Activated naive CD4-positive, alpha-beta T cell treated with anti-CD3 and anti-CD28 coated beads, Interleukin-2, amount 50 U/mL, for 72 hours (primary cell): Measurements from ENCODE around the gene RXRA. TPM values are rescaled to one million over a fixed set of nuclear protein-coding genes. Genes with fewer than 3 reads are reported as not detected.

Experiments
- ATAC-seq, 2 donors: fragments of 150-1000 bp; cut with Tn5 transposase; 2 replicates each; pipeline ENCODE4 v1.10.0; 2021; ENCODE audit warnings: mild to moderate bottlenecking in 2 of 2, moderate library complexity in 2 of 2
- DNase-seq, 2 donors: peaks; one replicate each; pipeline ENCODE4 v3.0.0; 2021 to 2022; ENCODE audit warnings: low spot score in 2 of 2
- H3K27ac Mint-ChIP-seq, 2 donors: one replicate each; pipeline ENCODE4 v1.8.0; 2022; ENCODE audit warnings: mild to moderate bottlenecking in 2 of 2, mixed read lengths in 2 of 2
- H3K36me3 Mint-ChIP-seq, 2 donors: one replicate each; pipeline ENCODE4 v1.8.0; 2022; ENCODE audit warnings: mixed read lengths in 2 of 2
- H3K9me3 Mint-ChIP-seq, 2 donors: one replicate each; pipeline ENCODE4 v1.8.0; 2022; ENCODE audit warnings: mixed read lengths in 2 of 2
- total RNA-seq, 2 donors: library from RNA; stranded (reverse); gene quantifications; one replicate each; pipeline ENCODE4 v1.2.3, GENCODE V29; 2022

The RXRA gene
- total RNA-seq, 2 donors from 2014 or later: 0.25 to 7.9 TPM

GRCh38 chr9:134455934-134456755, 129.9 kb downstream of the RXRA start:
- Mint-ChIP-seq H3K9me3 (no peaks in the 10 kb centered on the region), H3K36me3 (no peaks in the 10 kb centered on the region), H3K27ac (peak overlapping the region; percentile 80 to 89)
- ATAC-seq (peak; percentile 81 to 88), DNase-seq (peak in 1 of 2 donors; percentile 53)

GRCh38 chr9:134456756-134457305, 130.6 kb downstream of the RXRA start:
- peak overlapping the region; percentile 80 to 89 for H3K27ac Mint-ChIP-seq
- no peak for DNase-seq
- H3K9me3 Mint-ChIP-seq: no peaks in the 10 kb centered on the region
- no peaks in the 10 kb centered on the region for H3K36me3 Mint-ChIP-seq
- no peak for ATAC-seq

GRCh38 chr9:134457321-134458206, 131.3 kb downstream of the RXRA start:
- no peak for DNase-seq

GRCh38 chr9:134458207-134459108, 132.2 kb downstream of the RXRA start:
- Mint-ChIP-seq H3K36me3 (no peaks in the 10 kb centered on the region), H3K27ac (peak overlapping the region in 1 of 2 donors; percentile 80), H3K9me3 (no peaks in the 10 kb centered on the region)
- ATAC-seq (no peak), DNase-seq (no peak)

More at GRCh38 chr9:134457321-134458206, 131.3 kb downstream of the RXRA start:
- Mint-ChIP-seq H3K36me3 (no peaks in the 10 kb centered on the region), H3K27ac (peak overlapping the region in 1 of 2 donors; percentile 80), H3K9me3 (no peaks in the 10 kb centered on the region)
- ATAC-seq: no peak

- Mint-ChIP-seq H3K9me3 (no peaks in the 10 kb centered on the region), H3K27ac (peak overlapping the region in 1 of 2 donors; percentile 4), H3K36me3 (no peaks in the 10 kb centered on the region)
- DNase-seq (no peak), ATAC-seq (no peak)
Observed at GRCh38 chr9:134459164-134459563, 132.9 kb downstream of the RXRA start.

- no peak for DNase-seq
- H3K9me3 Mint-ChIP-seq: no peaks in the 10 kb centered on the region
- H3K36me3 Mint-ChIP-seq: no peaks in the 10 kb centered on the region
- H3K27ac Mint-ChIP-seq: no peak overlapping the region
- ATAC-seq: no peak
Observed at GRCh38 chr9:134459573-134459972, 133.3 kb downstream of the RXRA start.

- Mint-ChIP-seq H3K9me3 (no peaks in the 10 kb centered on the region), H3K27ac (no peak overlapping the region), H3K36me3 (no peaks in the 10 kb centered on the region)
- ATAC-seq (no peak), DNase-seq (no peak)
Observed at GRCh38 chr9:134460206-134460605, 134.0 kb downstream of the RXRA start.

- Mint-ChIP-seq H3K9me3 (no peaks in the 10 kb centered on the region), H3K36me3 (no peaks in the 10 kb centered on the region), H3K27ac (no peak overlapping the region)
- DNase-seq (no peak), ATAC-seq (no peak)
Observed at GRCh38 chr9:134460896-134461295, 134.6 kb downstream of the RXRA start.

GRCh38 chr9:134461426-134461982, 135.2 kb downstream of the RXRA start:
- H3K36me3 Mint-ChIP-seq: no peaks in the 10 kb centered on the region
- no peak for ATAC-seq

GRCh38 chr9:134462318-134462717, 136.1 kb downstream of the RXRA start:
- Mint-ChIP-seq H3K27ac (no peak overlapping the region), H3K9me3 (no peaks in the 10 kb centered on the region), H3K36me3 (no peaks in the 10 kb centered on the region)
- ATAC-seq (no peak), DNase-seq (no peak)

More at GRCh38 chr9:134461426-134461982, 135.2 kb downstream of the RXRA start:
- no peaks in the 10 kb centered on the region for H3K9me3 Mint-ChIP-seq
- DNase-seq: no peak
- no peak overlapping the region for H3K27ac Mint-ChIP-seq

GRCh38 chr9:134463280-134463679, 137.0 kb downstream of the RXRA start:
- no peaks in the 10 kb centered on the region for H3K9me3 Mint-ChIP-seq
- no peak overlapping the region for H3K27ac Mint-ChIP-seq
- ATAC-seq (no peak), DNase-seq (no peak)
- H3K36me3 Mint-ChIP-seq: no peaks in the 10 kb centered on the region

GRCh38 chr9:134466869-134467616, 140.8 kb downstream of the RXRA start:
- no peaks in the 10 kb centered on the region for H3K36me3 Mint-ChIP-seq
- DNase-seq: no peak
- no peak overlapping the region for H3K27ac Mint-ChIP-seq
- H3K9me3 Mint-ChIP-seq: no peaks in the 10 kb centered on the region
- no peak for ATAC-seq

- H3K9me3 Mint-ChIP-seq: no peaks in the 10 kb centered on the region
- no peak overlapping the region for H3K27ac Mint-ChIP-seq
- DNase-seq (no peak), ATAC-seq (no peak)
- no peaks in the 10 kb centered on the region for H3K36me3 Mint-ChIP-seq
Observed at GRCh38 chr9:134468358-134468757, 142.1 kb downstream of the RXRA start.

GRCh38 chr9:134469041-134469875, 143.0 kb downstream of the RXRA start:
- H3K27ac Mint-ChIP-seq: no peak overlapping the region
- ATAC-seq (no peak), DNase-seq (no peak)
- H3K36me3 Mint-ChIP-seq: no peaks in the 10 kb centered on the region
- no peaks in the 10 kb centered on the region for H3K9me3 Mint-ChIP-seq

GRCh38 chr9:134472256-134472655, 146.0 kb downstream of the RXRA start:
- no peak for DNase-seq
- ATAC-seq: no peak
- no peaks in the 10 kb centered on the region for H3K36me3 Mint-ChIP-seq
- H3K9me3 Mint-ChIP-seq: no peaks in the 10 kb centered on the region
- no peak overlapping the region for H3K27ac Mint-ChIP-seq
